Hindlimb muscle (tissue), 1 donor: ENCODE results near the gene MRE11. TPM values are rescaled to one million over a fixed set of nuclear protein-coding genes. Genes with fewer than 3 reads are reported as not detected.

Experiments
- DNase-seq: peaks from one replicate; pipeline ENCODE4 v3.0.0-alpha.2; 2013
- polyA plus RNA-seq: library from polyadenylated mRNA; unstranded; fragments of 120-200 nt; gene quantifications from one replicate; pipeline ENCODE4 v1.2.1, GENCODE V29; 2013; ENCODE audit not compliant: insufficient read length

The MRE11 gene
- polyA plus RNA-seq, 1 donor: 11.5 TPM

DNA sequence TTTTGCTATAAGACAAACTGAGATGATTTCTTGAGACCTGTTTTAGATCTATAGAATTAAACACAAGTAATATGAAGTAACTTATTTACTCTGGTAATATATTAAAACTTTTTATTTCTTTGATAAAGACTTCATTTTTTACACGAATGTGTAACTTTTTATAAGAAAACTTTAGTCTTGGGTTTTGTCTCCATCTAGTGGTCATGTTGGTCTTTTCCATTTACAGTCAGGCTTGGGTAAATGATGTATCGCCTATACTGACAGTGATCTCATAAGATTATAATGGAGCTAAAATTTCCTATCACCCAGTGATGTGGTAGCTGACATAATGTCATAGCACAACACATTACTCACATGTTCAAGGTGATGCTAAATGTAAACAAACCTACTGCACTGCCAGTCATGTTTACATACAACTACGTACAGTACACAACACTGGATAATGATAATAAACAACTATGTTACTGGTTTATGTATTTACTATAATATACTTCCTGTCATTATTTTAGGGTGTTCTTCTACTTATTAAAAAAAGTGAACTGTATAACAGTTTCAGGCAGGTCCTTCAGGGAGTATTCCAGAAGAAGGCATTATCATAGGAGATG, 11.1 kb upstream of the MRE11 start:
- DNase-seq: no peak

- DNase-seq: no peak
Observed at GRCh38 chr11:94501522-94501921, 7.9 kb upstream of the MRE11 start.

DNA sequence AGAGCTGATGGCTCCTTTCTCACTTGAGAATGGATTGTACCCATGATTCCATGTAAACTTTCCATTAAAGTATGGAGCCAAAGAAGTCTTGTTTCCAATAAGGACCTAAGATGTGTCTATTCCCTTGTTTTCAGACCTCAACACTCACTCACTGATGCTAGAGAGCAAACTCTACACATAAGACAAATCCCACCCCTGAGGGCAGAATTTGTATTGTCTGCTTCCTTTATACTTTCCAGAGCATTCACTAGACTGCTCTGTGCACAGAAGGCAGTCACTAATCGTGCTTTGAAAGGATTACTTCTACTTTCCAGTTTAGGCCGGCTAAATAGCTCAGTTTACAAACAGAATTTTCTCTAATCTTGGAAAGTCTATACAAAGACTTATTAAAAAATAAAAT, 6.5 kb upstream of the MRE11 start:
- no peak for DNase-seq

GRCh38 chr11:94494126-94494680, 559 bp upstream of the MRE11 start:
- no peak for DNase-seq

- DNase-seq: no peak
Observed at GRCh38 chr11:94486068-94486467, 7.6 kb downstream of the MRE11 start.

DNA sequence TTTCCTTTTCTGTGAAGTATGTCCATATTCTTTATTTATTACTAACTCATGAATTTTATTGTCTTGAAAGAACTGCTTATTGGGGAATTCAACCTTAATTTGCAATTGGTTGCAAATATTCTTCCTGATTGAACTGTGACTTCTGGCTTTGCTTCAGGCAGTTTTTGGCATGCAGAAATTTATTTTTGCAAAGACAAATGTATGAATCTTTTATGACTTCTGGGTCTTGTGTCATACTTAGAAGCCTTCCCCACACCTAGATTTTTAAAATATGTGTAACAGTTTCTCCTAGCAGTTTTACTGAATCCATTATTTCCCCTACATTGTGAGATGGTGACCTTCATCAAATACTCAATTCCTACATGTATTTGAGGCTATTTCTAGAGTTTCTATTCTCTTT, 12.3 kb downstream of the MRE11 start:
- DNase-seq: no peak

DNA sequence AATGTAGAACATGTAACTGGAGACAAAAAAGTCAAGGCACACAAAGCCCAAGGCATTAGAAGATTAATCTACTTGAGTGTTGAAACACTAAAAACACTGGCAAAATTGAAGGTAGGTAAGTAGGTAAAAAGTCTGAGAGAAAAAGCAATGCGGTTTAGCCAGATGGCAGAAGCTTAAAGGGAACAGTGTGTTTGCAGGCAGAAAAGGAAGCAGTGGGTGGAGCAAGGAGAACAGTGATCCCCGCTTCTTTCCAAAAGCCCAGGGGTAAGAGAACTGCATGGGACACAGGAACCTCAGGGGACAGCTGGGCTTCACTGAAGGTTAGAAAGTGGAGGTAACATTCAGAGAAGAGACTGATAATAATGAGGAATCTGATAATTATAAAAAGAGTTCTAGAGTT, 16.0 kb downstream of the MRE11 start:
- no peak for DNase-seq

DNA sequence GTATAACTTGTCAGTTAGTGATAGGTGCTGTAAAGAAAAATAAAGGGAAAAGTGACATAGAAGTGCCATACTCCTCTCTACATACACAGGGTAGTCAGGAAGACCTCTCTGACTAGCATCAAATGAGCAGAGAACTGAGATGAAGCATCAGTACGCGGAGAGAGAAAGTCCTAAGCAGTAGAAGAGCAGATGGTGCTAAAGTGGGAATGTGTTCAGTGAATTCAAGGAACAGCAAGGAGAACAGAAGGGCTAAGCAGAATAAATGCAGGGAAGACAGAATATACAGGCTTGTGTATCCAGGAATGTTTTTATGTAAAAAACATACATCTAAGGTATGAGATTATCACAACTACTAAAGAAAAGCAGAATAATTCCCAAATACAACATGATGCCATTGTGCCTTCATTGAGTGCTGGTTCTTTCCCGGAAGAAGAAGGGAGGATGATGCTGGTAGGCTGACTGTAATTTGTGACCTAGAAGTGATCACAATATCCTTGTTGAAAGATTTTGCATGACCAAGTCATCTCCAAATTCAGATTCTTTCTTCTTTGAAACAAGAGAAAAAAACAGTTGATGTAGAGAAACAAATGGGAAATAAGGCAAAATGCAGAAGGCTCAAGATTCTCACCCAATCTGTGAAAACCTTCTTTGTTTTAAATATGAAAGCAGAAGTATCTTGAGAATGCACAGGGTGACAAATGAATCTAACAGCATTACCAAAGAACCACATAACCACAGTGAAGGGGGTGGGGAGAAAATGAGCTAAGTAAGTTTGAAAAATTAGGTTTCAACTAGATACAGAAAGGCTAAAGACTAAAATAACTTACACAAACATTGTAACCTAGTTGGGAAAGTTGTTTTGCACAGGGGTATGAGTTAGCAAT, 20.5 kb downstream of the MRE11 start:
- DNase-seq: peak; percentile 3

DNA sequence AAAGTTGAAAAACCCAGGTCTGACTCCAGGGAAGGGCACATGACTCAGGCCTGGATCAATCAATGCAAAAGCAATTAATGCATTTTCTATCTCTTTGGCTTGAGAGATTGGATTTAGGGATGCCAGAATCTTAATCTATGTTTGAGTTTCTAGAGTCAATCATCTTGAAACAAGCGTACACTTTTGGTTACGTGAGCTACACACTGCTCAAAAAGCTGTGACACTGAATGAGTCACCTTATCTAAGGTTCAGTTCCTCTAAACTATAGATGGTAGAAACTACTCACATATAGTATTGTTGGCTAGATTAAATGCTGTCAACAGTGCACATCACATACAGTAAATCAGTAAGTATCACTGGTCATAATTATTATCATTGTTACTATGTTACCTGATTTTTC, 24.2 kb downstream of the MRE11 start:
- no peak for DNase-seq

DNA sequence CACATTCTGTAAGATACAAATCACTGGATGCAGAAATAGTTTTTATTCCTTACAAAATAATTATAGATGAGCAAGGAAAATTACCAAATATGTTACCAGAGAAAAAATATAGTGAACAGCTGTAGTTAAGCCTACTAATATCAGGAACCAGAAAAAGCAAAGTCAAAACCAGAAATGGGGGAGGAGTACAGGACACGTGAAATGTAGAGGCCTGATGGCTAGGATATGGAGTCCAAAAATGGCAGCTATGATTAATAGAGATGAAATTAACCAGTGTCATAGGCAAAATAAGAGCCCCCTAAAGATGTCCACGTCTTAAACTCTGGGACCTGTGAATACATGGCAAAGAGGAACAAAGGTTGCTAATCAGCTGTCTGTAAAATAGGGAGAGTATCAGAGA, 34.1 kb downstream of the MRE11 start:
- no peak for DNase-seq

DNA sequence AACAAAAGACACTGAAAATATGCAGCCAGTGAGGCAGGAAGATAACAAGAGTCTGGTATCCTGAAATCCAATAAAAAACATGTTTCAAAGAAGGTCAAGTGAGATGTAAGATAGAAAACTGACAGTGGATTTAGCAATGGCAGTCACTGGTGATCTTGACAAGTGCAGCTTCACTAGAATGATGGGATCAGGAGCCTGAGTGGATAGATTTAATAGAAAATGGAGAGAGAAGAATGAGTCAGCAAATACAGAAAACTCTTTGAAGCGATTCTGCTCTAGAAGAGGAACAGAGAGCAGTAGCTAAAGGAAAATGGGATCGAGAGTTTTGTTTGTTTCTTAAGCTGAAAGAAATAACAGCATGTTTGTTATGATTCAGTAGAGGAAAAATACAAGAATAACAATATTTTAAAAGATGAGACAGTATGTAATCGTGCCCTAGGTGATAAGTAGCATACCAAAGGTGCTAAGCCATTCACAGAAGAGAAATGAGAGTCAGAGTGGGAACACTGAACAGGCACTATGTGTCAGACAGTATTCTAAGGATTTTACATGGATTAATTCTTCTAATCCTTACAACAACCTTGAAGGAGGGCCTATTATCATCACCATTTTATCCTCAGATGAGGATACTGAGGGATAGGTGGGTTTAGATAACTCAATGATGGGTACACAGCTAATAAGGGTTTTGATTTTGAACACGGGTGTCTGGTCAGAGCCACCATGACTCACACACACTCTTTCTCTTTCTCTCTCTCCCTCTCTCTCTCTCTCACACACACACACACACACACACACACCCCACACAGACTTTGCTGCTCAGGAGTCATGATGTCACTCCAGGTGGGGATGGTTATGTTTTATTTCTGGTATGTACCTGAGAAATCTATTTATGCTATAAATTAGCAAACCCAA, 36.3 kb downstream of the MRE11 start:
- no peak for DNase-seq

- DNase-seq: no peak
Observed at GRCh38 chr11:94455861-94456260, 37.8 kb downstream of the MRE11 start.

DNA sequence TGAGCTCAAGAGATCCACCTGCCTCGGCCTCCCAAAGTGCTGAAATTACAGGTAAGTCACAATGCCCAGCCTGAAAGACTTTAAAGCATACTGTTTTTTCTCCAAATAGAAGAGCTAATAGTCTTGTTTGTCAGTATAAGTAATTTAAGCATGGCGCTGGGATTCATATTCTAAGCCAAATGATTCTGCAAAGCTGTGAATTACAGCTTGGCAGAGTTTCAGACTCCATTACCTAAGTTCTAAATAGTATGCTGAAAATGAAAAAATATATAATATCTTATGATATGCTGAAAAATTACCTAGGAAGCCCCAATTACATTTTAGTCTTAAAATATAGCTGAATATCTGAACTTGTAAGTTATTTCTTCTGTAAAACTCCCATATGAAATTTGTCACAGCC, 39.3 kb downstream of the MRE11 start:
- no peak for DNase-seq

GRCh38 chr11:94452988-94453387, 40.7 kb downstream of the MRE11 start:
- no peak for DNase-seq

DNA sequence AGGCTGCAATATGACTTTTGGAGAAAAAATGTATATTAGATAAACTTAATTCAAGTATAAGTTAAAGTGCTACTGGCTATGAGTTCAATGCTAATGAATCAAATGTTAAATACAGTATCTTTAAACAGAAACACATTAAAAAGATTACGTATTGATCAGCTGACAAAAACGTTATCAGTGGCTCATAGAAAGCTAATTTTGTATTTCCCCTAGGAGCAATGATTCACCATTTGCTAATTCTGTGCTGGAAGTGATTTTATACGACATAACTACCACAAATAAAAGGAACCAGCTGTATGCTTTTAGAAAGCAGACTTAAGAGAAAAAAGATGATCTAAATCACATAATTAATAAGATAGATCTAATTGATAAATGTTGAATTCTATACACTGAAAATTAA, 43.6 kb downstream of the MRE11 start:
- no peak for DNase-seq

DNA sequence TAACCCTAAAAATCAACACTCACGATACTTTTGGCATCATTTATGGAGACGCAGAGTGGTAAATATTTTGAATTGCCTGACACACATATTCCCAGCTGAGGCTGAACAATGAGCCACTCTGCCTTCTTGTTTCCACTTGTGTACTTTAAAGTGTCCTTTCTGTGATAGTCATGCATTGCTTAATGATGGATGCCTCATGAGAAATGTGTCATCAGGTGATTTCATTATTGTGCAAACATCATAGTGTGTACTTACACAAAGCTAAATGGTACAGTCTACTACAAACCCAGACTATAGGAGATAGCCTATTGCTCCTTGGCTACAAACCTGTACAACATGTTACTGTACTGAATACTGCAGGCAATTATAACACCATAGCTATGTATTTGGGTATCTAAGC, 44.2 kb downstream of the MRE11 start:
- DNase-seq: no peak

DNA sequence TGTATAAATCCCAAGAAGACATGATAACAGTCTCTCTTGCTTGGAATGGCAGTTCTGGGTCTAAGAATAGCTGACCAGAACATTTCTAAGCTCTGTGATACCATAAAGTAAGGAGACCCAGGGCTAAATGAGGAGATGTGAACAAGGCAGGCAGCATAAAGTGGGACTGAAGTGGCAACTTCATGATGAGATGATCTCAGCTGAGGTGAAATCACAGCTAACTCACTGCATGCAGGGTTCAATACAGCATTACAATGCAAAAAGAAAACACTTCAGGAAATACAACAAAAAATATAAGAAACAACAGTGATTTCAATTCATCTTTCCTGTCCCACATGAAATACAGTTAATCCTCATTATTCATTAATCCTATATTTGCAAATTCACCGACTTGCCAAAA, 44.6 kb downstream of the MRE11 start:
- no peak for DNase-seq

DNA sequence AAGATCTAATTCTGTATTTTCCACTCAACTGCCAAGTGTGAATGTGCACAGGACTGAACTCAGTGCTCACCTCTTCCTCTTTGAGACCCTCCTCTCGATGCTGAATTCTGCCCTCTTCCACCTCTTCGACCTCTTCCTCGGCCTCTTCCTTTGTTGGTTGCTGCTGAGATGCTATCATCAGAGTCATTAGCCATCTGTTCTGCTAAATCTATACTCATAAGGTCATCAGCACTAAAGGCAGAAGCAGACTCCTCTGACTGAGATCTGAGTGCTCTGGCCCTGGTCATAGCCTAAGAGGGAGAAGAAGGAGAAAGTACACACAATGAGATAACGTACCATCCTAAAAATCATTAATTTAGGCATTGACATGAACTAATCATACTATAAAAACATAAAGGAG, 46.5 kb downstream of the MRE11 start:
- DNase-seq: no peak

DNA sequence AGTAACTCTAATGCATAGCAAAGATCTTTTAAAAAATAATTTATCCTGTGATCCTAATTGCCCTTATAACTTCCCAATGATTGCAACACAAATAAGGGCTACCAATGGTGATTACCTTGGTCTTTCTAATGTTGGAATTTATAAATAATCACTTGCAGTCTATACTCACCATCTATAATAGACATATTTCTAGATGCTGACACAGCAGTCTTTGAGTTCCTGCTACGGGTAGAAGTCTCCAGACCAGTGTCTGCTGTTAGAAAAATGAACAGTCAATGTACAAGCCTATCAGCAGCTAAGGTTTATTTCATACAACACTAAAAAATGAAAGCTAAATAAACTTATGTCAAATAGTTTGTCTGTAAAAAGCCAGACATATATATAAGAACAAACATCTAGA, 48.0 kb downstream of the MRE11 start:
- no peak for DNase-seq

DNA sequence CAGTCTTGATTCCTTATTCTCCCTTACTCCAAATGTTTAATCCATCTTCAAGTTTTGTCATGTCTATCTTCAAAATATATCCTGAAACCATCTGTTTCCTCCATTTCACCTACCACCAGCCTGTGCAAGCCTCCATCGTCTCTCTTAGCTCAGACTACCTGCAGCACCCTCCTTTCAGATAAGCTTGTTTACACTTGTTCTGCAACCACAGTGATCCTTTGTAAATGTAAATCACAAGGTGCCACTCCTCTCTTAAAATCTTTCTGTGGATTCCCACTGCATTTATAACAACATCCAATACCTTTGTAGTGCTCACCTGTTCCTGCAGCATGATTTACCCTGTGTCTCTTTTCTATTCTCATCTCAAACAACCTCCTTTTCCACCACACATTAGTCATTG, 60.6 kb downstream of the MRE11 start:
- DNase-seq: no peak

- no peak for DNase-seq
Observed at GRCh38 chr11:94424662-94425061, 69.0 kb downstream of the MRE11 start.

DNA sequence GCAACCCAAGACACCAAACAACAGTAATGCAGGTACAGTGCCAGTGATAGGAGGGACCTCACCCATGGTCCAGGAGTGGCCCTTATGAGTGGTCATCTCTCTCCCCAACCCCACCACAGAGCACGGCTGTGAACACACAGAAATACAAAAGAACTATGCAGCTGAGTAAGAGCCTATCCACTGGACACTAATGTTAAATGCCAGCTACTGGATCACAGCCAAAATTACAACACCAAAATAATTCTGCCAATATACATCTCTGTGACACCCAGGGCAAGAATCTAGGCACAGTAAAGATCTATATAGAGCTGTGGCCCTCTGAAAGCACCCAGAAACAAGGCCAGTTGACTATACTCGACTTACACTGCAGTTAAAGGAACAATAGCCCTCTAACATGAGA, 69.6 kb downstream of the MRE11 start:
- DNase-seq: no peak

DNA sequence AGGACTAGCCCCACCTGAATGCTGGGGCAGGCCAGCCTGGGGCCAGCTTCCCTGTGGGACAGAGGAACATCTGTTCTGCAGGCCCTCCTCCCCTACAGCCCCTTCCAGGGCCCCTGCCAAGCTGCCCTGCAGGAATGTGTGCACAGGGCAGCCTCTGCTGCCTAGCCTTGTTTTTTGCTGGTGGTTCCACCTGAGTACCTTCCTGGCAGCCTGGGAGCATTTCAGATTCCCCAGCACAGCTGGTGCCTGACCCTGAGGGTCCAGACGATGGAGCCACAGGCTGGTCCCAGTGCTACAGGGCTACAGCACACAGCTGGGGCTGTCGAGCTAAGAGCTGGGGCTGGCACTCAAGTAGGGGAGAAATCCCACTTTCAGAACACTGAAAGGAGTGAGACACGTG, 70.1 kb downstream of the MRE11 start:
- DNase-seq: no peak
